ENCODE results near the gene ABHD2.
A peak's percentile ranks its signal among the peaks of the same experiment; 100 is the strongest.

Gene ABHD2

GRCh38 chr15:89042387-89042786 lies 45.9 kb upstream of the ABHD2 start (continued):
- TF ChIP-seq ZNF184 (tag by site-specific recombination; IDR thresholded peaks at IDR 0.05) (no peak), RBAK (tag by site-specific recombination; IDR thresholded peaks at IDR 0.05) (peak; percentile 71; the same call in 1 of the 2 replicates), ZNF138 (tag by site-specific recombination; IDR thresholded peaks at IDR 0.05; ENCODE audit: borderline replicate concordance) (peak; percentile 93; the same call in 1 of the 2 replicates), PBX3 (CRISPR knock-in tag; IDR thresholded peaks at IDR 0.05) (no peak), GLIS1 (tag by site-specific recombination; IDR thresholded peaks at IDR 0.05) (no peak), ZNF416 (tag by site-specific recombination; IDR thresholded peaks at IDR 0.05) (no peak), ZBTB48 (tag by site-specific recombination; IDR thresholded peaks at IDR 0.05) (no peak), ZNF280D (tag by site-specific recombination; IDR thresholded peaks at IDR 0.05) (no peak), KLF16 (tag by site-specific recombination; IDR thresholded peaks at IDR 0.05) (no peak), REST (tag by site-specific recombination; IDR thresholded peaks at IDR 0.05) (peak; percentile 84), ZNF610 (tag by site-specific recombination; IDR thresholded peaks at IDR 0.05; ENCODE audit: borderline replicate concordance) (0 out of 2 replicates have a peak, but pooled peaks have one; percentile 37), ZNF521 (tag by site-specific recombination; IDR thresholded peaks at IDR 0.05) (no peak), ZNF645 (tag by site-specific recombination; IDR thresholded peaks at IDR 0.05) (no peak), ZNF248 (tag by site-specific recombination; IDR thresholded peaks at IDR 0.05) (no peak), SP2 (tag by site-specific recombination; IDR thresholded peaks at IDR 0.05) (no peak), ZNF10 (tag by site-specific recombination; IDR thresholded peaks at IDR 0.05) (no peak), ZNF629 (tag by site-specific recombination; IDR thresholded peaks at IDR 0.05) (peak; percentile 76), ZNF548 (tag by site-specific recombination; IDR thresholded peaks at IDR 0.05) (no peak), INSM2 (tag by site-specific recombination; IDR thresholded peaks at IDR 0.05) (no peak), ZNF366 (tag by site-specific recombination; conservative IDR thresholded peaks at IDR 0.05) (peak; percentile 79), ZNF837 (tag by site-specific recombination; IDR thresholded peaks at IDR 0.05) (no peak), ZNF621 (tag by site-specific recombination; IDR thresholded peaks at IDR 0.05) (no peak), ZNF140 (tag by site-specific recombination; IDR thresholded peaks at IDR 0.05) (peak; percentile 88), ZNF341 (tag by site-specific recombination; IDR thresholded peaks at IDR 0.05; ENCODE audit: low read depth) (peak; percentile 42), ZNF701 (tag by site-specific recombination; IDR thresholded peaks at IDR 0.05) (no peak), ZNF2 (tag by site-specific recombination; IDR thresholded peaks at IDR 0.05) (no peak), ZNF223 (tag by site-specific recombination; IDR thresholded peaks at IDR 0.05) (0 out of 2 replicates have a peak, but pooled peaks have one; percentile 33), TRIM28 (IDR thresholded peaks at IDR 0.05; ENCODE audit: borderline replicate concordance, low read length) (no peak), ZNF654 (tag by site-specific recombination; IDR thresholded peaks at IDR 0.05; ENCODE audit: low read depth) (peak; percentile 41), ZNF404 (tag by site-specific recombination; IDR thresholded peaks at IDR 0.05) (peak; percentile 68; the same call in 1 of the 2 replicates), OSR2 (tag by site-specific recombination; IDR thresholded peaks at IDR 0.05) (no peak), ZNF785 (tag by site-specific recombination; IDR thresholded peaks at IDR 0.05) (no peak)

Measured in HEK293 (cell line).